Kidney epithelial cell (primary cell): Measurements from ENCODE around the gene LRCH1. TPM values are rescaled to one million over a fixed set of nuclear protein-coding genes. Genes with fewer than 3 reads are reported as not detected.

Experiments used
- DNase-seq: peaks from one replicate; pipeline ENCODE4 v3.0.0-alpha.2; 2010; ENCODE audit warnings: low read depth
- H3K27me3 ChIP-seq: 2 replicates; pipeline ENCODE4 v1.6.0; 2011; ENCODE audit warnings: low read length; ENCODE audit not compliant: control insufficient read depth, insufficient read depth
- H3K36me3 ChIP-seq: 2 replicates; pipeline ENCODE4 v1.5.1; 2011; ENCODE audit warnings: low read length; ENCODE audit not compliant: control insufficient read depth, insufficient read depth
- H3K4me3 ChIP-seq: 2 replicates; pipeline ENCODE4 v1.5.1; 2011; ENCODE audit warnings: low read depth, mild to moderate bottlenecking, control low read depth, low read length
- total RNA-seq: library from RNA; depleted of rRNA; stranded (reverse); fragments of >200 nt; gene quantifications from 2 replicates; pipeline ENCODE4 v1.2.3, GENCODE V29; 2015
- TF ChIP-seq, protein P1 (sequence below): IDR thresholded peaks from 2 replicates; pipeline ENCODE4 v1.5.1; 2011; ENCODE audit warnings: mild to moderate bottlenecking, moderate library complexity, low read length, control low read depth, inconsistent platforms; ENCODE audit not compliant: insufficient read depth, poor library complexity, severe bottlenecking

LRCH1 gene
- total RNA-seq, 1 donor from 2014 or later, result 14.0 TPM

DNA sequence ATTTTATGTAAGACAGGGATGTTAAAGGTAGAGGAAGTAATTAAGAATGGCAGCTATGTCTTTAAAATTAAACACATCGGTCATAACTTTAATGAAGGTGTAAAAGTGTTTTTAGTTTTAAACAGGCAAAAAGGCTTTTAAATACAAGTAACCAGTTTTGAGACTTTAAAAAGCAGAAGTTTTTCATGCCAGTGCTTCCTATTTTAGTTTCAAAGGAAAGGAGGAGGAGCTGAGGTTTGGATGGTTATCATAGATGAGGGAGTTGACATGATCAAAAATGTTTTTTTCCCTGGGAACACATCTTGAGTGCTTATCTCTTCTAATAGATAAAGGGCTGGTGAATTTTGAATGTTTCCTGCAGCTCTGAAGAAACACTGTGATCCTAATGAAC is 42.9 kb downstream of the LRCH1 start:
- Histone ChIP-seq H3K36me3 (no peaks in the 10 kb centered on the region), H3K27me3 (no peaks in the 10 kb centered on the region), H3K4me3 (no peak overlapping the region)
- TF ChIP-seq, protein P1, sequence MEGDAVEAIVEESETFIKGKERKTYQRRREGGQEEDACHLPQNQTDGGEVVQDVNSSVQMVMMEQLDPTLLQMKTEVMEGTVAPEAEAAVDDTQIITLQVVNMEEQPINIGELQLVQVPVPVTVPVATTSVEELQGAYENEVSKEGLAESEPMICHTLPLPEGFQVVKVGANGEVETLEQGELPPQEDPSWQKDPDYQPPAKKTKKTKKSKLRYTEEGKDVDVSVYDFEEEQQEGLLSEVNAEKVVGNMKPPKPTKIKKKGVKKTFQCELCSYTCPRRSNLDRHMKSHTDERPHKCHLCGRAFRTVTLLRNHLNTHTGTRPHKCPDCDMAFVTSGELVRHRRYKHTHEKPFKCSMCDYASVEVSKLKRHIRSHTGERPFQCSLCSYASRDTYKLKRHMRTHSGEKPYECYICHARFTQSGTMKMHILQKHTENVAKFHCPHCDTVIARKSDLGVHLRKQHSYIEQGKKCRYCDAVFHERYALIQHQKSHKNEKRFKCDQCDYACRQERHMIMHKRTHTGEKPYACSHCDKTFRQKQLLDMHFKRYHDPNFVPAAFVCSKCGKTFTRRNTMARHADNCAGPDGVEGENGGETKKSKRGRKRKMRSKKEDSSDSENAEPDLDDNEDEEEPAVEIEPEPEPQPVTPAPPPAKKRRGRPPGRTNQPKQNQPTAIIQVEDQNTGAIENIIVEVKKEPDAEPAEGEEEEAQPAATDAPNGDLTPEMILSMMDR, result no peak
- no peak for DNase-seq

DNA sequence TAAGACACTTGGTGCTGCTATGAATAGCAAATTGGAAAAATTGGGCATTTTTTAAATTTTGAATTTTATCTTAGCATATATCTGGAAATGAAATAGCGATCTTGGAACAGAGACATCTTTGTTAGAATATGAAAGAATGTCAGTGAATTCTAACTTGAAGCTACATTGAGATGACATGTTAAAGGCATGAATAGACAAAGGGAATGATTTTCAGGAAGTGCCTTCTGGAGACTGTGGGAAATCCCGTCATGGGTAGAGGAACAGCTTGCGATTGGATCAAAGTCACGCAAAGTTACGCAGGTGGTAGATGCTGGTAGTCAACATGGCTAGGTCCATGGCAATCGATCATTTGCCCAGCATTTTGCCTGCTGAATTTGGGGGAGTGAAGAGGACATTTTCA is 43.5 kb downstream of the LRCH1 start:
- Histone ChIP-seq H3K36me3 (no peaks in the 10 kb centered on the region), H3K27me3 (no peaks in the 10 kb centered on the region), H3K4me3 (no peak overlapping the region)
- no peak for DNase-seq
- TF ChIP-seq, protein P1, result no peak

DNA sequence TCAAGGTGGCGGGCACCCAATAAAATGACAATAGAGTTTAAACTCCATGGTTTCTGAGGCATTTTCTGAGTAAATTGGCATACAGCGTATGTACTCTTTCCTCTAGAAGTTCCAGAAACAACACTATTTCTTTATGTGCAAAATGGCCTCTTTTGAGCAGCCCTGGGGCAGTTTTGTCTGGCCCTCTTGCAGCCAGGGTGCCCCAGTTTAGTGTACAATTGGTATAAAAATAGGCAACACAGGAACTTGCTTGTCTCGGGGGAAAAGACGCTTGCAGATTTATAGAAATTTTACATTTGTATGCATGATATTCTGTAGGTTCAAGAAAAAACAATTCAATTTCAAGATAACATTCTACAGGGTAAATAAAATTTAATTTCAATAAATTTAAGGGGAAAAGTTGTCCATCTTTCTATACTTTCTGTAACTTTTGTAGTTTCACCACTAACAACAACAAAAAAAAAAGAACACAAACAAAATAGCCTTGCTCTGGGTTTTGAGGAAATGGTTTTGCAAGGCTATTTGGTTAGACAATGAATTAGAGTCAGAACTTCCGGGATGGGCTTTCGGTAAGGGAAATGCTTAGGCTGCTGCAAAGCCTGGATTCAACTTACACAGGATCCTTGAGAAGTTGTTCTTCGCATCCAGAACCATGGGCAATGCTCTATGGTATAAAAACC is 45.3 kb downstream of the LRCH1 start:
- no peak for DNase-seq
- TF ChIP-seq, protein P1, result no peak

DNA sequence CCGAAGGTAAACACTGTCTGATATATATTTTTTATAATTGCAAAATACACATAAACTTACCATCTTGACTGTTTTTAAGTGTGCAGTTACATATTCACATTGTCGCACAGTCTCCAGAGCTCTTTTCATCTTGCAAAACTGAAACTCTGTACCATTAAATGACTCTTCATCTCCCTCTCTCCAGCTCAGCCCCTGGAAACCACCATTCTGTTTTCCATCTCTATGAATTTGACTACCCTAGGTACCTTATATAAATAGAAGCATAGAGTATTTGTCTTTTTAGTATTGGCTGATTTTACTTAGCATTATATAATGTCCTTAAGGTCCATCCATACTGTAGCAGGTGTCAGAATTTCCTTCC is 45.8 kb downstream of the LRCH1 start:
- Histone ChIP-seq H3K4me3 (no peak overlapping the region), H3K36me3 (no peaks in the 10 kb centered on the region), H3K27me3 (no peaks in the 10 kb centered on the region)
- no peak for DNase-seq
- TF ChIP-seq, protein P1, result no peak

More for the DNA sequence above, 45.3 kb downstream of the LRCH1 start:
- H3K27me3 ChIP-seq, result no peaks in the 10 kb centered on the region
- H3K4me3 ChIP-seq, result no peak overlapping the region
- H3K36me3 ChIP-seq, result no peaks in the 10 kb centered on the region

DNA sequence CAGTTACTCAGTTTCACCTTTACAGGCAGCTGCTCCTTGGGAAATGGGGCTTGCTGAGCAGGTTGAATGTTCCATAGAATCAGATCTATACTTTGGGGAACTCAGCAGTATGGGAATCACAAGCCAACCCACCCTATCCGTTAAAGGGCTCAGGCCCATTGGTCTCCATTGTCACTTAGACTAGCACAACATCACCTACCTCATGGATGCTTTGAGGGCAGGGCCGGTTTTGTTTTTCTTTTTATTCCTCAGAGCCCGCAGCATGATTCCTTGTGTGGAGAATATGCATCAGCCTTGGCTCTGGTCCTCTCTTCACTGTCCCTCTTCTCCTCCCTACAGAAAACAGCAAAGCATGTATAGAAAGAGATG is 48.0 kb downstream of the LRCH1 start:
- DNase-seq, result no peak
- H3K27me3 ChIP-seq, result no peaks in the 10 kb centered on the region
- no peaks in the 10 kb centered on the region for H3K36me3 ChIP-seq
- TF ChIP-seq, protein P1, result no peak
- no peak overlapping the region for H3K4me3 ChIP-seq

DNA sequence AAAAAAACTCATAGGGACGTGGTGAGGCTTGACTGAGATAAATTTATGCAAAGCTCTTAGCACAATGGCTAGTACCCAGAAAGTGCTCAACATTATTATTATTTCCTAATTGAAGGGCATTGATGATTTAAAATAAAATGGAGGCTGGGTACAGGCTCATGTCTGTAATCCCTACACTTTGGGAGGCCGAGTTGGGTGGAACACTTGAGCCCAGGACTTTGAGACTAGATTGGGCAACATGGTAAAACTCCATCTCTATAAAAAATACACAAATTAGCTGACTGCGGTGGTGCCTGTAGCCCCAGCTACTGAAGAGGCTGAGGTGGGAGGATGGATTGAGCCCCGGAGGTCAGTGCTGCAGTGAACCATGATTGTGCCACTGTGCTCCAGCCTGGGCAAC is 49.6 kb downstream of the LRCH1 start:
- DNase-seq, result no peak
- Histone ChIP-seq H3K27me3 (no peaks in the 10 kb centered on the region), H3K4me3 (no peak overlapping the region), H3K36me3 (no peaks in the 10 kb centered on the region)
- TF ChIP-seq, protein P1, result no peak
